Cardiac septum (tissue), 1 donor: ENCODE measurements around the gene GADD45A. TPM values are rescaled to one million over a fixed set of nuclear protein-coding genes. Genes with fewer than 3 reads are reported as not detected.

Experiments
- DNase-seq: peaks from one replicate; pipeline ENCODE4 v3.0.0-alpha.2; 2020; ENCODE audit warnings: low spot score
- intact Hi-C: fragments of 100-400 bp; cut with DNase I; formaldehyde crosslinking; loops from one replicate; pipeline ENCODE4 v1.14.0; 2022
- total RNA-seq: library from RNA; stranded (reverse); fragmentation: NEBNext Ultra II Directional; extraction: Animal tissue kit (Norgen Biotek cat#: 25700); gene quantifications from one replicate; pipeline ENCODE4 v1.2.1, GENCODE V29; 2021
- donor health status: DM: no; HTN: no; CAD: no.

GADD45A gene
- total RNA-seq, 1 donor from 2014 or later: 94.9 TPM

GRCh38 chr1:67733681-67734322 lies 48.8 kb downstream of the GADD45A start:
- intact Hi-C loops: no loop called here
- no peak for DNase-seq

GRCh38 chr1:67734323-67734690 lies 49.3 kb downstream of the GADD45A start:
- DNase-seq: no peak
- intact Hi-C loops: no loop called here

DNA sequence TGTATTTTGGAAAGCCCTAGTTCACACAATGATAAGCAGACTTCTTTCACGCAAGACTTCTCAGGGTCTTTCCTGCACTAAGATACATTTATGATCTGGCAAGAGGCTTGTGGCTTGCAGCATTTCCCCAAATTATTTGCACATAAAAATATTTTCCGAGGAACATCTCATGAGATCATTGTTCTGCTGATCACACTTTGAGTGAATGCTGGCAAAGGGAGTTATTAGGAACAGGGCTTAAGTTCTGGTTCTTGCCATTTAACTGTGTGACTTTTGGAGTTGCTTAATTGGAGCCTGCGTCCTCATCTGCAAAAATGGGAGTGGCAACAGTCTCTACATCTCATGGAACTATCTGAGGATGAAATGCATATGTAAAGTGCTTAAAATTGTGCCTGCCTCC lies 50.2 kb downstream of the GADD45A start:
- intact Hi-C loops: no loop called here
- DNase-seq: no peak

- DNase-seq: peak; percentile 85
- intact Hi-C loops: no loop called here
These were observed 51.0 kb downstream of the GADD45A start for GRCh38 chr1:67735806-67736627.

DNA sequence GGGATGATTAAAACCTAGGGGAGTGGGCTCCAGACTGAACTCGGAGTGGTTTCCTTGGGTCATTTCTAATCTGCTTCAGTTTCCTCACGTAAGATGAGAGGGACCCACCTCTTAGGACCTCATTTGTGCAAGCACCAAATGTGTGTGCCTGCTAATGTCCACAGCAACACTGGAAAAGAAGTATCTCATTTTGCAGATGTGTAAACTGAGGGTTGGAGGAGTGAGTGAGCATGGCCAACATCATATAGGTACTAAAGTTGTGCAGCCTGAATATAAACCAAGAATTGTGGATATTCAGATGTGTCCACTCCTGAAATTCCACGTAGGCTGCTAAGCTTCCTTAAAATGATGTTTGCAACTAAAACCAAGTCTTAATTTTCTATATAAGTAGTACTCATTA lies 51.7 kb downstream of the GADD45A start:
- intact Hi-C loops: no loop called here
- no peak for DNase-seq

DNA sequence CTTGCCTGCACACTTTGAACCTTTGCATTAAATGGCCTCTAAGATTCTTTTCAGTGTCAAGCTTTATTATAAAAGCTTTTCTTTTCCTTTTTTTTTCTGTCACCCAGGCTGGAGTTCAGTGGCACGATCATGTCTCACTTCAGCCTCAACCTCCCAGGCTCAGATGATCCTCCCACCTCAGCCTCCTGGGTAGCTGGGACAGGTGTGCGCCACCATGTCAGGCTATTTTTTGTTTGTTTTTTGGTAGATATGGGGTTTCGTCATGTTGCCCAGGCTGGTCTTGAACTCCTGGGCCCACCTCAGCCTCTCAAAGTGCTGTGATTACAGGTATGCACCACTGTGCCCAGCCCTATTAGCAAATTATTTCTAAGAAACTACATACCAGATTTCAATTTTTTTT lies 52.9 kb downstream of the GADD45A start:
- intact Hi-C loops: no loop called here
- no peak for DNase-seq

Other genes starting within 250 kb of the GADD45A start
- 38.8 TPM for gene GNG12, start 148.3 kb downstream of the GADD45A start, total RNA-seq